Raji (cell line): ENCODE measurements around the gene SLC22A14.

Source experiments
- POLR2A ChIP-seq: IDR thresholded peaks from 2 replicates; pipeline ENCODE4 v1.6.1; 2011; ENCODE audit warnings: low read depth, low read length, control low read depth; ENCODE audit not compliant: insufficient read depth

SLC22A14 gene

GRCh38 chr3:38265604-38266307 is 16.3 kb upstream of the SLC22A14 start, which contains the start of gene SLC22A13:
Gene SLC22A13, plus strand, starts transcription at chr3:38265812. Its CDS starts 49 bp downstream, at chr3:38265861.
- TF ChIP-seq POLR2A: no peak

GRCh38 chr3:38266810-38267209 is 15.3 kb upstream of the SLC22A14 start:
- TF ChIP-seq POLR2A: no peak

DNA sequence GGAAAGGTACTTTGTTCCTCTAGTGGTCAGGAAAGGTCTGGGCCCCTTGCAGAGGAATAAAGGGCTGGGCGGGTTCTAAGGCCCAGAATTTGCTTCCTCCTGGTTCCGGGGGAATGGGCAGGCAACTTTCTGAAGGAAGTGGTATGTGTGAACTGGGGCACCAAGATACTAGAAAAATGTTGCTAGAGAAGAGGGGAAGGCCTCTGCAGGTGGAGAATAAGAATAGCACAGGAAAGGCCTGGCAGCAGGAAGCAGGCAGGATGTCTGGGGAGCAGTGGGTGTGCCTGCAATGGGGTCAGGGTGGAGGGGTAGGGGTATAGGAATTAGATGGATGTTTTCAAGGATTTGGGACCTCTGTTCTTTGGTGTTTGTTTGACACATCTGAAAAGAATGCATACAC is 14.4 kb upstream of the SLC22A14 start:
- no peak for TF ChIP-seq POLR2A

DNA sequence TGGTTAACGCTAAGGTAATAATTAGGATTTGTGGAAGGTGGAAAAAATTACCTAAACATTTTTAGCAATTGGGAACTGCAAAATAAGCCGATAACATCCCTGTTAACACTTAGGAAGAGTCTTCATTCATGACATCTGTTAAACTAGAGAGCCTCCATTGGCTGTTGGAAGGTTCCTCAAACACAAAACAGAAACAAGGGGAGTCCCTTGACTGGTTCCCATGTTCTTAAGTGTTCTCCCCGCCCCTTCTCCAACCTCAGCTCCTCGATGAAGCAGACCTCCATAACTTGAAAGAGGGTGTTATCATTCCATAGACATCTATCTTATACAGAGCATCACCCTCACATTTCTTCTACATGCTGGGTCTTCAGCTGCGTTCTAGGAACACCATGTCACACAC is 14.0 kb upstream of the SLC22A14 start:
- TF ChIP-seq POLR2A: no peak

DNA sequence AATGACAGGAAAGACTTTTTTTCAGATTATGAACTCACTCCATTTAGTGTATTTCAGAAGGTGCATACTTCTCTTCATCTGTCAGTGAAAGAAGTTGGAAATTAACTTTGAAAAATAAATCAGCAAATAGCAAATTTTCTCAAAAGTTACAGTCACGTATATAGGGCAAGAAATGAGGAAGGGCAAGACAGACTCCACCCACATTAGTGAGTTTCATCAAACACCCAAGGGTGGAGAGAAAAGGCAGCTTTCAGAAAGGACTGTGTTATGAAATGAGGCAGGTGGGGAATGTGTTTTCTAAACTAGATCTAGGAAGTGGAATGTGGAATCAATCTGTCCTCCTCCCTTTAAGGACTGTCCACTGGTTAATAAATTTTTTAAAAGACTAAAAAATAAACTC is 13.6 kb upstream of the SLC22A14 start:
- TF ChIP-seq POLR2A: no peak

- TF ChIP-seq POLR2A: no peak
Observed at GRCh38 chr3:38270606-38271005, 11.5 kb upstream of the SLC22A14 start.

DNA sequence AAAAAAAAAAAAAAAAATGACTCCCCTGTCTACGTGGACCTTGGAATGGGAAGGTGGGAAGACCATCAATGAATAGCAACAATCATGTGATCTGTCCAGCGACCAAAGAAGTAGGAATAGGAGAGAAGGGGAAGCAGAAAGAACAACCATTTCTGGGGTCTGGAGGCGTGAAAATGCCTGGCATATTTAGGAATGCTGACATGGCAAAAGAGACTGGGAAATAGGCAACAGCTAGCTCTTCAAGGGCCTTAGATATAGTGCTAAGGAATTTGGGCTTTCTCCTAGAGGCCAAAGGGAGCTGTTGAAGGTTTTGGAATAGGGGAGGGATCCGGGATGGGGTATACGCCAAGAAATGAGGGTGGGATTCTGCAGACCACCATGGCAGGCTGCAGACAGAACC is 10.5 kb upstream of the SLC22A14 start:
- TF ChIP-seq POLR2A: no peak

- no peak for TF ChIP-seq POLR2A
Observed at GRCh38 chr3:38274864-38275649, 7.0 kb upstream of the SLC22A14 start.

- TF ChIP-seq POLR2A: no peak
Observed at GRCh38 chr3:38275658-38276057, 6.4 kb upstream of the SLC22A14 start.

GRCh38 chr3:38276081-38276916 is 5.8 kb upstream of the SLC22A14 start:
- TF ChIP-seq POLR2A: no peak

DNA sequence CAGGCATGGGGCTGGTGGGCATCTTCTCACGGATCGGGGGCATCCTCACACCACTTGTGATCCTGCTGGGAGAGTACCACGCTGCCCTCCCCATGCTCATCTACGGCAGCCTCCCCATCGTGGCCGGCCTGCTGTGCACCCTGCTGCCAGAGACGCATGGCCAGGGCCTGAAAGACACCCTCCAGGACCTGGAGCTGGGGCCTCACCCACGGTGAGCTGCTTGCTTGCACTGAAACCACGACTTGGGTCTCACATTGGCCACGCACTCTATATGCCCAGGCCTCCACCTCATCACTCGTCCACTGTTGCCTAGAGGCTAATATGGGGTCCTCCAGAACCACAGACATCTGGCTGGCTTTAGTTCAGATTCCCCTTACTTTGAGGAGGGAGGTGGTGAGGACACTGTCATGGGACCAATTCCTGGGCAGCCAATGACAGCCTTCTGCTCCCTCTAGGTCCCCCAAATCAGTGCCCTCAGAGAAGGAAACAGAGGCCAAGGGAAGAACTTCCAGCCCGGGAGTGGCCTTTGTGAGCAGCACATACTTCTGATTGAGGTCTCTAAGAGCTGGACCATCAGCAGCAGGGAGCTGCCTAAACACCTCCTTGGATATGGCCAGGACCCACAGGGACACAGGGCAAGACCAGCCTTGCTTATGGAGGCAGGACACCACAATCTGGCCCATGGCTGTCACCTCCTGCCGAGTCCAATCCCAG is 5.0 kb upstream of the SLC22A14 start:
- TF ChIP-seq POLR2A: no peak

- no peak for TF ChIP-seq POLR2A
Observed at GRCh38 chr3:38278841-38279240, 3.3 kb upstream of the SLC22A14 start.

- no peak for TF ChIP-seq POLR2A
Observed at GRCh38 chr3:38283810-38284755, 2.0 kb downstream of the SLC22A14 start.

GRCh38 chr3:38284756-38285150 is 2.7 kb downstream of the SLC22A14 start:
- TF ChIP-seq POLR2A: no peak

GRCh38 chr3:38297537-38297936 is 15.4 kb downstream of the SLC22A14 start:
- no peak for TF ChIP-seq POLR2A
